ENCODE data around the gene TRIM22.
"Not testable (repeated sequence)": the region's sequence is repeated elsewhere in the genome, so short reads cannot be mapped to it uniquely, and the experiment has no call there.

TRIM22 gene

DNA sequence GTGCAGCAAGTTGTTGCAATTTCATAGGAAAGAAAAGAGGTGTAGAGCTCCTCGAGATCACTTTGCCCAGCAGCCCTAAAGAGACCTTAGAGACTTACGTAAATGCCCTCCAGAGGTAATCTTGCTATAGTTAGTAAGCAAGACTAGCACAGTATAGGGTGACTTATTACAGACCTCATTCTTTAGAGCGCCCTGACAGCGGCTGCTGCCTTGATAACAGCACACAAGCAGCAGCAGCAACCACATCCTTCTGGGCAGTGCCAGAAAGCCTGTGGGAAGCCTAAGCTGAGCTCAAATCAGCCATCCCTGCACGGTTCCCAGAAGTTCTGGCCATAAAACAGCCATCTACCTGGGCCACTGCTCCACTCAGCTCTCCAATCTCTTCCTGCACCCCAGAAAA, 24.1 kb downstream of the TRIM22 start:
- no peak overlapping the region for H3K9ac ChIP-seq (ENCODE audit: low read length)
- no peak overlapping the region for H3K4me3 ChIP-seq (ENCODE audit: low read length)
- TF ChIP-seq, protein P1, sequence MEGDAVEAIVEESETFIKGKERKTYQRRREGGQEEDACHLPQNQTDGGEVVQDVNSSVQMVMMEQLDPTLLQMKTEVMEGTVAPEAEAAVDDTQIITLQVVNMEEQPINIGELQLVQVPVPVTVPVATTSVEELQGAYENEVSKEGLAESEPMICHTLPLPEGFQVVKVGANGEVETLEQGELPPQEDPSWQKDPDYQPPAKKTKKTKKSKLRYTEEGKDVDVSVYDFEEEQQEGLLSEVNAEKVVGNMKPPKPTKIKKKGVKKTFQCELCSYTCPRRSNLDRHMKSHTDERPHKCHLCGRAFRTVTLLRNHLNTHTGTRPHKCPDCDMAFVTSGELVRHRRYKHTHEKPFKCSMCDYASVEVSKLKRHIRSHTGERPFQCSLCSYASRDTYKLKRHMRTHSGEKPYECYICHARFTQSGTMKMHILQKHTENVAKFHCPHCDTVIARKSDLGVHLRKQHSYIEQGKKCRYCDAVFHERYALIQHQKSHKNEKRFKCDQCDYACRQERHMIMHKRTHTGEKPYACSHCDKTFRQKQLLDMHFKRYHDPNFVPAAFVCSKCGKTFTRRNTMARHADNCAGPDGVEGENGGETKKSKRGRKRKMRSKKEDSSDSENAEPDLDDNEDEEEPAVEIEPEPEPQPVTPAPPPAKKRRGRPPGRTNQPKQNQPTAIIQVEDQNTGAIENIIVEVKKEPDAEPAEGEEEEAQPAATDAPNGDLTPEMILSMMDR (IDR thresholded peaks at IDR 0.05; ENCODE audit: low read length), result no peak
- TF ChIP-seq EZH2phosphoT487 (IDR thresholded peaks at IDR 0.05; ENCODE audit: low read length) (no peak), EZH2 (optimal IDR thresholded peaks at IDR 0.05; ENCODE audit: low read depth, low read length) (no peak)
- H4K20me1 ChIP-seq (ENCODE audit: insufficient read depth, low read length), result no peaks in the 10 kb centered on the region
- H3K27me3 ChIP-seq (replicated peaks; ENCODE audit: insufficient read depth, low read length), result no peaks in the 10 kb centered on the region
- DNase-seq, result no peak
- H3K79me2 ChIP-seq (ENCODE audit: low read length), result no peaks in the 10 kb centered on the region
- H3F3A ChIP-seq (ENCODE audit: insufficient read depth, low read length), result no peaks in the 10 kb centered on the region
- H3K36me3 ChIP-seq (replicated peaks; ENCODE audit: insufficient read depth, low read length), result no peaks in the 10 kb centered on the region
- no peaks in the 10 kb centered on the region for H3K4me1 ChIP-seq (ENCODE audit: low read length)
- H3K4me2 ChIP-seq (ENCODE audit: low read depth, low read length), result no peak overlapping the region
- H3K9me2 ChIP-seq (replicated peaks; ENCODE audit: insufficient read depth, low read length), result no peaks in the 10 kb centered on the region
- no peak overlapping the region for H2AFZ ChIP-seq (ENCODE audit: low read length)
- no peaks in the 10 kb centered on the region for H3K9me3 ChIP-seq (replicated peaks; ENCODE audit: insufficient read depth, low read length)
- H3K27ac ChIP-seq (ENCODE audit: low read length), result no peak overlapping the region

DNA sequence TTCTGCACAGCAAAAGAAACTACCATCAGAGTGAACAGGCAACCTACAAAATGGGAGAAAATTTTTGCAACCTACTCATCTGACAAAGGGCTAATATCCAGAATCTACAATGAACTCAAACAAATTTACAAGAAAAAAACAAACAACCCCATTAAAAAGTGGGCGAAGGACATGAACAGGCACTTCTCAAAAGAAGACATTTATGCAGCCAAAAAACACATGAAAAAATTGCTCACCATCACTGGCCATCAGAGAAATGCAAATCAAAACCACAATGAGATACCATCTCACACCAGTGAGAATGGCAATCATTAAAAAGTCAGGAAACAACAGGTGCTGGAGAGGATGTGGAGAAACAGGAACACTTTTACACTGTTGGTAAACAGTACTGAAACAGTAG, 26.9 kb downstream of the TRIM22 start:
- not testable (repeated sequence) for H3K4me1 ChIP-seq (ENCODE audit: low read length); H3K4me3 ChIP-seq (ENCODE audit: low read length); H4K20me1 ChIP-seq (ENCODE audit: insufficient read depth, low read length); H3K27ac ChIP-seq (ENCODE audit: low read length); H3K9ac ChIP-seq (ENCODE audit: low read length); H2AFZ ChIP-seq (ENCODE audit: low read length); H3F3A ChIP-seq (ENCODE audit: insufficient read depth, low read length); H3K36me3 ChIP-seq (replicated peaks; ENCODE audit: insufficient read depth, low read length); H3K79me2 ChIP-seq (ENCODE audit: low read length); H3K9me3 ChIP-seq (replicated peaks; ENCODE audit: insufficient read depth, low read length); H3K27me3 ChIP-seq (replicated peaks; ENCODE audit: insufficient read depth, low read length); H3K9me2 ChIP-seq (replicated peaks; ENCODE audit: insufficient read depth, low read length); H3K4me2 ChIP-seq (ENCODE audit: low read depth, low read length); DNase-seq

DNA sequence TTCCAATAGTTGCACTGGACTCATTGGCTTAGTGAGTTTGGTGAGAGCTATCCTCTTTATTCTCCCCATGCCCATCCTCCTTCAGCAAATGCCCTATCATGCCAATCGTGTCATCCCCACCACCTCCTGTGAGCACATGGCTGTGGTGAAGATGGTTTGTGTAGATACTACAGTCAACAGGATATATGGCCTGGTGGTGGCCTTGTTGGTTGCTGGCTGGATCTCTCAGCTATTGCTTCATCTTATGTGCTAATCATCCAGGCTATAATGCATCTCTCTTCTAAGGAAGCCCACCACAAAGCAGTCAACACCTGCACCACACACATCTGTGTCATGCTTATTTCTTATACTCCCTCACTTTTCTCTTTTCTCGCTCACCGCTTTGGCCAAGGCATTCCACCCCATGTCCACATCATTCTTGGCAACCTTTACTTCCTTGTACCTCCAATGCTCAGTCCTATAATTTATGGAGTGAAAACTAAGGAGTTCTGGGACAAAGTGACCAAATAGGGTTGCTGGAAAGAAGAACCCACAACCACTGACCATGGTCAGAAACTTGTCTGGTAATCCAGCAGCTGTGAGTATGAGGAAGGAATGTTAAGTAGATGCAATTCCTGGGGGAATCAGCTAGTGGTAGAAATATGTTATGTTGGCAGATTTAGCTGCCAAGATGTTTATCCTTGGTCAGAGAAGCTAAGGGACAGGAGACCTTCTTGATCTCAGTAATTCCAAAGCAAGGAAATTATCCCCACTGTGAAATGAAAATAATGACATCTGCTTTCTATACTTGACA, 30.3 kb downstream of the TRIM22 start:
- no peaks in the 10 kb centered on the region for H3K4me1 ChIP-seq (ENCODE audit: low read length)
- H3F3A ChIP-seq (ENCODE audit: insufficient read depth, low read length), result no peaks in the 10 kb centered on the region
- no peak overlapping the region for H3K4me3 ChIP-seq (ENCODE audit: low read length)
- H3K36me3 ChIP-seq (replicated peaks; ENCODE audit: insufficient read depth, low read length), result no peaks in the 10 kb centered on the region
- H3K27me3 ChIP-seq (replicated peaks; ENCODE audit: insufficient read depth, low read length), result no peaks in the 10 kb centered on the region
- no peak overlapping the region for H3K27ac ChIP-seq (ENCODE audit: low read length)
- H3K9me3 ChIP-seq (replicated peaks; ENCODE audit: insufficient read depth, low read length), result no peaks in the 10 kb centered on the region
- DNase-seq, result no peak
- H2AFZ ChIP-seq (ENCODE audit: low read length), result no peak overlapping the region
- no peak overlapping the region for H3K9ac ChIP-seq (ENCODE audit: low read length)
- no peaks in the 10 kb centered on the region for H3K9me2 ChIP-seq (replicated peaks; ENCODE audit: insufficient read depth, low read length)
- no peak overlapping the region for H3K4me2 ChIP-seq (ENCODE audit: low read depth, low read length)
- TF ChIP-seq, protein P1 (IDR thresholded peaks at IDR 0.05; ENCODE audit: low read length), result no peak
- TF ChIP-seq EZH2 (optimal IDR thresholded peaks at IDR 0.05; ENCODE audit: low read depth, low read length), result no peak
- TF ChIP-seq EZH2phosphoT487 (IDR thresholded peaks at IDR 0.05; ENCODE audit: low read length), result no peak
- no peaks in the 10 kb centered on the region for H4K20me1 ChIP-seq (ENCODE audit: insufficient read depth, low read length)
- H3K79me2 ChIP-seq (ENCODE audit: low read length), result no peaks in the 10 kb centered on the region

DNA sequence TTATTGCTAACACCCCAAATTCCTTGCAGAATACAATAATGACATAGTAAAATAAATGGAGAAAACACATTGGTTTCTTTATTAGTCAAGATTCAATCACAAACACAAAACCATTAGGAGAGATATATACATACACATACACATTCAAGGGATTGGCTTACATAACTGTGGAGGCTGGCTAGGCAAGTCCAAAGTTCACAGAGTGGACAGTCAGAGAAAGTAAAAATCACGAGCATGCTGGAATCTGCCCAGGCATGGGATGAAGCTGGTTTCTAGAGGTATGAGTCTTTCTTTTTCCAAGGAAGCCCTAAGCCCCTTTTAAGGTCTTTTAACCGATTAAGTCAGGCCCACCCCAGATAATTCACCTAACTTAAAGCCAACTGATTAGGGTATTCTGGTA, 33.0 kb downstream of the TRIM22 start:
- H3K9me3 ChIP-seq (replicated peaks; ENCODE audit: insufficient read depth, low read length), result no peaks in the 10 kb centered on the region
- no peaks in the 10 kb centered on the region for H3K9me2 ChIP-seq (replicated peaks; ENCODE audit: insufficient read depth, low read length)
- H3K27ac ChIP-seq (ENCODE audit: low read length), result no peak overlapping the region
- no peaks in the 10 kb centered on the region for H3K27me3 ChIP-seq (replicated peaks; ENCODE audit: insufficient read depth, low read length)
- H3K79me2 ChIP-seq (ENCODE audit: low read length), result no peaks in the 10 kb centered on the region
- no peak overlapping the region for H3K9ac ChIP-seq (ENCODE audit: low read length)
- no peaks in the 10 kb centered on the region for H3K4me1 ChIP-seq (ENCODE audit: low read length)
- DNase-seq, result no peak
- no peak overlapping the region for H2AFZ ChIP-seq (ENCODE audit: low read length)
- no peak overlapping the region for H3K4me2 ChIP-seq (ENCODE audit: low read depth, low read length)
- H3F3A ChIP-seq (ENCODE audit: insufficient read depth, low read length), result no peaks in the 10 kb centered on the region
- H4K20me1 ChIP-seq (ENCODE audit: insufficient read depth, low read length), result no peaks in the 10 kb centered on the region
- H3K36me3 ChIP-seq (replicated peaks; ENCODE audit: insufficient read depth, low read length), result no peaks in the 10 kb centered on the region
- TF ChIP-seq, protein P1 (IDR thresholded peaks at IDR 0.05; ENCODE audit: low read length), result no peak
- TF ChIP-seq EZH2 (optimal IDR thresholded peaks at IDR 0.05; ENCODE audit: low read depth, low read length) (no peak), EZH2phosphoT487 (IDR thresholded peaks at IDR 0.05; ENCODE audit: low read length) (no peak)
- no peak overlapping the region for H3K4me3 ChIP-seq (ENCODE audit: low read length)
